Liver (tissue), 9 donors: ENCODE results near the gene TSHZ3. TPM values are rescaled to one million over a fixed set of nuclear protein-coding genes. Genes with fewer than 3 reads are reported as not detected.

Source experiments
- DNase-seq: peaks from one replicate; pipeline ENCODE4 v3.0.0-alpha.2; 2017; ENCODE audit warnings: low spot score
- H3K27ac ChIP-seq, 2 donors: one replicate each; pipeline ENCODE4 v1.7.0; 2013; ENCODE audit warnings: inconsistent platforms in 2 of 2, low read length in 2 of 2, control low read depth in 1 of 2, low read depth in 1 of 2, mild to moderate bottlenecking in 1 of 2
- H3K27me3 ChIP-seq, 4 donors: one replicate each; pipeline versions ENCODE4 v1.6.1 to v1.7.0; 2013; ENCODE audit warnings: low read length in 3 of 4, inconsistent platforms in 1 of 4, mild to moderate bottlenecking in 1 of 4, moderate library complexity in 1 of 4; ENCODE audit not compliant: control insufficient read depth in 4 of 4, insufficient read depth in 4 of 4
- H3K36me3 ChIP-seq, 4 donors: one replicate each; pipeline versions ENCODE4 v1.6.1 to v1.7.0; 2013; ENCODE audit warnings: low read length in 3 of 4, mild to moderate bottlenecking in 3 of 4, low read depth in 1 of 4, moderate library complexity in 1 of 4; ENCODE audit not compliant: control insufficient read depth in 4 of 4, insufficient read depth in 3 of 4
- H3K4me1 ChIP-seq, 4 donors: one replicate each; pipeline versions ENCODE4 v1.6.1 to v1.7.0; 2013; ENCODE audit warnings: low read length in 3 of 4, mild to moderate bottlenecking in 3 of 4, moderate library complexity in 1 of 4; ENCODE audit not compliant: control insufficient read depth in 4 of 4, insufficient read depth in 4 of 4
- H3K4me3 ChIP-seq, 3 donors: one replicate each; pipeline versions ENCODE4 v1.6.1 to v1.7.0; 2013; ENCODE audit warnings: low read length in 3 of 3, control low read depth in 1 of 3, low read depth in 1 of 3, mild to moderate bottlenecking in 1 of 3
- H3K9ac ChIP-seq, 2 donors: one replicate each; pipeline ENCODE4 v1.7.0; 2013; ENCODE audit warnings: low read length in 2 of 2, mild to moderate bottlenecking in 2 of 2, moderate library complexity in 2 of 2, control low read depth in 1 of 2, low read depth in 1 of 2
- H3K9me3 ChIP-seq, 4 donors: one replicate each; pipeline versions ENCODE4 v1.6.1 to v1.7.0; 2013; ENCODE audit warnings: low read length in 3 of 4; ENCODE audit not compliant: control insufficient read depth in 4 of 4
- EGR1 ChIP-seq, 2 donors: IDR thresholded peaks; 2 replicates each; pipeline ENCODE4 v1.6.1; 2016 to 2018; ENCODE audit warnings: antibody characterized with exemption in 2 of 2, low read depth in 2 of 2
- FOXA2 ChIP-seq: IDR thresholded peaks from 2 replicates; pipeline ENCODE4 v1.6.1; 2016; ENCODE audit warnings: antibody characterized with exemption
- GABPA ChIP-seq, 2 donors: IDR thresholded peaks in 1 of 2; conservative IDR thresholded peaks in 1 of 2; 2 replicates each; pipeline ENCODE4 v1.6.1; 2016; ENCODE audit warnings: antibody characterized with exemption in 2 of 2, mild to moderate bottlenecking in 1 of 2, moderate library complexity in 1 of 2
- HNF4A ChIP-seq, 2 donors: conservative IDR thresholded peaks; 2 replicates each; pipeline ENCODE4 v1.6.1; 2016; ENCODE audit warnings: antibody characterized with exemption in 2 of 2, mild to moderate bottlenecking in 2 of 2
- HNF4G ChIP-seq: IDR thresholded peaks from 2 replicates; pipeline ENCODE4 v1.6.1; 2016; ENCODE audit warnings: antibody characterized with exemption
- JUND ChIP-seq, 2 donors: IDR thresholded peaks; 2 replicates each; pipeline ENCODE4 v1.6.1; 2016; ENCODE audit warnings: antibody characterized with exemption in 2 of 2
- RAD21 ChIP-seq, 2 donors: IDR thresholded peaks; 2 replicates each; pipeline ENCODE4 v1.6.1; 2016; ENCODE audit warnings: antibody characterized with exemption in 2 of 2, mild to moderate bottlenecking in 2 of 2
- REST ChIP-seq: IDR thresholded peaks from 2 replicates; pipeline ENCODE4 v1.6.1; 2016; ENCODE audit warnings: antibody characterized with exemption, mild to moderate bottlenecking
- RXRA ChIP-seq, 2 donors: IDR thresholded peaks; 2 replicates each; pipeline ENCODE4 v1.6.1; 2017 to 2018; ENCODE audit warnings: antibody characterized with exemption in 2 of 2, mild to moderate bottlenecking in 1 of 2
- SP1 ChIP-seq: IDR thresholded peaks from 2 replicates; pipeline ENCODE4 v1.6.1; 2018; ENCODE audit warnings: antibody characterized with exemption, mild to moderate bottlenecking
- TAF1 ChIP-seq: conservative IDR thresholded peaks from 2 replicates; pipeline ENCODE4 v1.6.1; 2016; ENCODE audit warnings: antibody characterized with exemption, mild to moderate bottlenecking
- YY1 ChIP-seq: IDR thresholded peaks from 2 replicates; pipeline ENCODE4 v1.6.1; 2016; ENCODE audit warnings: antibody characterized with exemption, mild to moderate bottlenecking
- ZBTB33 ChIP-seq: IDR thresholded peaks from 2 replicates; pipeline ENCODE4 v1.6.1; 2016; ENCODE audit warnings: antibody characterized with exemption
- WGBS: extraction: QIAGEN DNeasy Blood & Tissue Kit; methylation state at CpG from one replicate; pipeline ENCODE4 v1.1.7; 2013; 5-methylcytosine and 5-hydroxymethylcytosine counted together
- polyA plus RNA-seq, 2 donors: library from polyadenylated mRNA; stranded (reverse) in 1 of 2; unstranded in 1 of 2; fragments of 200-250 nt in 1 of 2; fragments of >200 nt in 1 of 2; fragmentation: Nextera tagmentation in 1 of 2; extraction: Ambion mirVana in 1 of 2; gene quantifications; one replicate each; pipeline versions ENCODE4 v1.2.1 to v1.2.3, GENCODE V29; 2013 to 2015
- total RNA-seq, 2 donors: library from RNA; depleted of rRNA; stranded (reverse); fragments of >200 nt; gene quantifications; one replicate each; pipeline ENCODE4 v1.2.3, GENCODE V29; 2014
- TF ChIP-seq, protein P1 (sequence below): fragments of 150-350 bp; IDR thresholded peaks from 2 replicates; pipeline ENCODE4 v1.5.1; 2017; ENCODE audit warnings: improper control_type of control experiment, low read depth, low read length; ENCODE audit not compliant: missing input control
- TF ChIP-seq, protein P2 (sequence below): IDR thresholded peaks from 2 replicates; pipeline ENCODE4 v1.6.1; 2016; ENCODE audit warnings: antibody characterized with exemption
- TF ChIP-seq, protein P3 (sequence below): IDR thresholded peaks from 2 replicates; pipeline ENCODE4 v1.6.1; 2016; ENCODE audit warnings: antibody characterized with exemption
- donor health status: healthy.
- donor health status: healthy.
- donor health status: healthy.
- donor health status: healthy.
- donor health status: healthy.

The TSHZ3 gene
- total and polyA plus RNA-seq, 4 donors = 0.42 to 3.3 (median 0.68) TPM

- Histone ChIP-seq H3K27ac (no peak overlapping the region), H3K36me3 (no peaks in the 10 kb centered on the region), H3K4me1 (peaks cover 10 to 19% (median 10%) of the 10 kb centered on the region in 4 donors), H3K9me3 (no peaks in the 10 kb centered on the region), H3K4me3 (no peak overlapping the region), H3K9ac (no peak overlapping the region), H3K27me3 (peaks cover 8 to 24% (median 14%) of the 10 kb centered on the region in 4 donors)
- DNase-seq = no peak
- TF ChIP-seq RAD21 (IDR thresholded peaks at IDR 0.05) = no peak
- no peak for TF ChIP-seq EGR1 (IDR thresholded peaks at IDR 0.05; ENCODE audit: low read depth in 2 of 2)
- TF ChIP-seq REST = no peak
- no peak for TF ChIP-seq JUND (IDR thresholded peaks at IDR 0.05)
- TF ChIP-seq SP1 = no peak
- no peak for TF ChIP-seq YY1
- no peak for TF ChIP-seq RXRA (IDR thresholded peaks at IDR 0.05)
- TF ChIP-seq, protein P1, sequence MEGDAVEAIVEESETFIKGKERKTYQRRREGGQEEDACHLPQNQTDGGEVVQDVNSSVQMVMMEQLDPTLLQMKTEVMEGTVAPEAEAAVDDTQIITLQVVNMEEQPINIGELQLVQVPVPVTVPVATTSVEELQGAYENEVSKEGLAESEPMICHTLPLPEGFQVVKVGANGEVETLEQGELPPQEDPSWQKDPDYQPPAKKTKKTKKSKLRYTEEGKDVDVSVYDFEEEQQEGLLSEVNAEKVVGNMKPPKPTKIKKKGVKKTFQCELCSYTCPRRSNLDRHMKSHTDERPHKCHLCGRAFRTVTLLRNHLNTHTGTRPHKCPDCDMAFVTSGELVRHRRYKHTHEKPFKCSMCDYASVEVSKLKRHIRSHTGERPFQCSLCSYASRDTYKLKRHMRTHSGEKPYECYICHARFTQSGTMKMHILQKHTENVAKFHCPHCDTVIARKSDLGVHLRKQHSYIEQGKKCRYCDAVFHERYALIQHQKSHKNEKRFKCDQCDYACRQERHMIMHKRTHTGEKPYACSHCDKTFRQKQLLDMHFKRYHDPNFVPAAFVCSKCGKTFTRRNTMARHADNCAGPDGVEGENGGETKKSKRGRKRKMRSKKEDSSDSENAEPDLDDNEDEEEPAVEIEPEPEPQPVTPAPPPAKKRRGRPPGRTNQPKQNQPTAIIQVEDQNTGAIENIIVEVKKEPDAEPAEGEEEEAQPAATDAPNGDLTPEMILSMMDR = no peak
- no peak for TF ChIP-seq ZBTB33
- TF ChIP-seq TAF1 = no peak
- no peak for TF ChIP-seq GABPA (IDR thresholded peaks at IDR 0.05 in 1 of 2, conservative IDR thresholded peaks at IDR 0.05 in 1 of 2)
- TF ChIP-seq, protein P2, sequence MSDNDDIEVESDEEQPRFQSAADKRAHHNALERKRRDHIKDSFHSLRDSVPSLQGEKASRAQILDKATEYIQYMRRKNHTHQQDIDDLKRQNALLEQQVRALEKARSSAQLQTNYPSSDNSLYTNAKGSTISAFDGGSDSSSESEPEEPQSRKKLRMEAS = no peak
- TF ChIP-seq HNF4G = no peak
- TF ChIP-seq HNF4A (conservative IDR thresholded peaks at IDR 0.05) = no peak
- 10% methylated on average over 10 of the region's 10 CpGs for WGBS
Observed at GRCh38 chr19:31353833-31354232, 4.6 kb upstream of the TSHZ3 start.

GRCh38 chr19:31352782-31353651, 3.8 kb upstream of the TSHZ3 start:
- Histone ChIP-seq H3K27me3 (peaks cover 8 to 28% (median 13%) of the 10 kb centered on the region in 4 donors), H3K4me1 (peaks cover 10 to 26% (median 12%) of the 10 kb centered on the region in 4 donors)

More at GRCh38 chr19:31352782-31353651, 3.8 kb upstream of the TSHZ3 start:
- WGBS = 17% methylated on average over 43 of the region's 43 CpGs
- no peak for DNase-seq
- Histone ChIP-seq H3K36me3 (no peaks in the 10 kb centered on the region), H3K4me3 (no peak overlapping the region), H3K9ac (no peak overlapping the region), H3K27ac (no peak overlapping the region), H3K9me3 (no peaks in the 10 kb centered on the region)
- TF ChIP-seq FOXA2 (no peak), EGR1 (IDR thresholded peaks at IDR 0.05; ENCODE audit: low read depth in 2 of 2) (no peak), HNF4G (no peak), REST (no peak), RXRA (IDR thresholded peaks at IDR 0.05) (no peak), GABPA (IDR thresholded peaks at IDR 0.05 in 1 of 2, conservative IDR thresholded peaks at IDR 0.05 in 1 of 2) (no peak), JUND (IDR thresholded peaks at IDR 0.05) (no peak)
- TF ChIP-seq, protein P3, sequence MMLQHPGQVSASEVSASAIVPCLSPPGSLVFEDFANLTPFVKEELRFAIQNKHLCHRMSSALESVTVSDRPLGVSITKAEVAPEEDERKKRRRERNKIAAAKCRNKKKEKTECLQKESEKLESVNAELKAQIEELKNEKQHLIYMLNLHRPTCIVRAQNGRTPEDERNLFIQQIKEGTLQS = no peak
- TF ChIP-seq, protein P1 = no peak
